A549 (cell line): ENCODE data around the gene GUCY1A2.

Source experiments
- CTCF ChIP-seq: fragments of >200 bp; sonication (Bioruptor Twin); formaldehyde crosslinking; IDR thresholded peaks from 3 replicates; pipeline ENCODE4 v1.5.1; 2016
- E2F6 ChIP-seq: IDR thresholded peaks from 2 replicates; pipeline ENCODE4 v1.6.1; 2012; ENCODE audit warnings: low read depth, borderline replicate concordance
- GATA3 ChIP-seq: IDR thresholded peaks from 2 replicates; pipeline ENCODE4 v1.6.1; 2012; ENCODE audit warnings: borderline replicate concordance
- JUN ChIP-seq, 2 experiments: fragments of >200 bp; sonication (Bioruptor Twin); formaldehyde crosslinking; IDR thresholded peaks; 2 replicates in 1 of 2; 3 replicates in 1 of 2; pipeline ENCODE4 v1.6.1; 2016 to 2017
- POLR2AphosphoS2 ChIP-seq: conservative IDR thresholded peaks from 2 replicates; pipeline ENCODE4 v1.6.1; 2012; ENCODE audit warnings: low read length, improper control_type of control experiment, inconsistent platforms
- REST ChIP-seq: fragments of 200-600 bp; sonication (generic); IDR thresholded peaks from 2 replicates; pipeline ENCODE4 v1.6.1; 2016; ENCODE audit warnings: antibody characterized with exemption, mild to moderate bottlenecking, moderate library complexity
- SREBF2 ChIP-seq: fragments of 450-650 bp; IDR thresholded peaks from 2 replicates; pipeline ENCODE4 v1.6.1; 2014; ENCODE audit warnings: mild to moderate bottlenecking, moderate library complexity
- USF2 ChIP-seq: fragments of 450-650 bp; IDR thresholded peaks from 2 replicates; pipeline ENCODE4 v1.6.1; 2014; ENCODE audit warnings: antibody characterized with exemption

- no peak for TF ChIP-seq CTCF
- no peak for TF ChIP-seq E2F6
- no peak for TF ChIP-seq POLR2AphosphoS2
- TF ChIP-seq USF2, result no peak
- no peak for TF ChIP-seq GATA3
- no peak for TF ChIP-seq SREBF2
- no peak for TF ChIP-seq REST
- TF ChIP-seq JUN (IDR thresholded peaks at IDR 0.05), result no peak
Observed at GRCh38 chr11:106990331-106990730, 27.9 kb downstream of the GUCY1A2 start.
